ENCODE data around the gene DIS3L2.
"Not testable (repeated sequence)": the region's sequence is repeated elsewhere in the genome, so short reads cannot be mapped to it uniquely, and the experiment has no call there.

DNA sequence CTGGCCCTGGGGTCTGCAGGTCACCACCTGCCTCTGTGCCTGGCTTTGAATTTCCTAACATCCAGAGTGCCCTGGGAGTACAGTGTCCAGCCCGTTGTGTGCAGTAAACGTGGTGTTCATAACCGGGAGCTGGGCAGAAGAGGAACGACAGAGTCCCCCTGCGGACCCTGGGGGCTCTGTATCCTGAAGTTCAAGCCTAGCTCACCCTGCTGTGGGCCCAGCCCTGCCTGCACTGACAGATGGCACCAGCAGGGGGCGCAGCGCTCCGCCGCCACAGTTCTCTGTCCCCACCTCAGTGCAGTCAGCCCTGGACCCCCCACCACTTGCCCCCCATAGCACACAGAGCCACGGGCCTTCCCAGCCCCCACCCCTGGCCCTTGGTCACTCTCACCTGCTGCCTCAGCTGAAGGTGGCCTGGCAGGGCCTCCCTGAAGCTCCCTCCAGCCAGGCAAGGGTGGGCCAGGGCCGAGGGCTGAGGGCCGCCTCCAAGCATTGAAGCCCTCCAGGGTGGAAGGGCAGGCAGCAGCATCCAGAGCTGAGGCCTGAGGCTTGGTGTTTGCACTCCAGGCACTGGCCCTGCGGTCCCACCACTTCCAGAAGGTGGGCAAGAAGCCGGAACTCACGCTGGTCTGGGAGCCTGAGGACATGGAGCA is 373.8 kb downstream of the DIS3L2 start:
- TF ChIP-seq, protein P1, sequence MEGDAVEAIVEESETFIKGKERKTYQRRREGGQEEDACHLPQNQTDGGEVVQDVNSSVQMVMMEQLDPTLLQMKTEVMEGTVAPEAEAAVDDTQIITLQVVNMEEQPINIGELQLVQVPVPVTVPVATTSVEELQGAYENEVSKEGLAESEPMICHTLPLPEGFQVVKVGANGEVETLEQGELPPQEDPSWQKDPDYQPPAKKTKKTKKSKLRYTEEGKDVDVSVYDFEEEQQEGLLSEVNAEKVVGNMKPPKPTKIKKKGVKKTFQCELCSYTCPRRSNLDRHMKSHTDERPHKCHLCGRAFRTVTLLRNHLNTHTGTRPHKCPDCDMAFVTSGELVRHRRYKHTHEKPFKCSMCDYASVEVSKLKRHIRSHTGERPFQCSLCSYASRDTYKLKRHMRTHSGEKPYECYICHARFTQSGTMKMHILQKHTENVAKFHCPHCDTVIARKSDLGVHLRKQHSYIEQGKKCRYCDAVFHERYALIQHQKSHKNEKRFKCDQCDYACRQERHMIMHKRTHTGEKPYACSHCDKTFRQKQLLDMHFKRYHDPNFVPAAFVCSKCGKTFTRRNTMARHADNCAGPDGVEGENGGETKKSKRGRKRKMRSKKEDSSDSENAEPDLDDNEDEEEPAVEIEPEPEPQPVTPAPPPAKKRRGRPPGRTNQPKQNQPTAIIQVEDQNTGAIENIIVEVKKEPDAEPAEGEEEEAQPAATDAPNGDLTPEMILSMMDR (IDR thresholded peaks at IDR 0.05), result not testable (repeated sequence)
- not testable (repeated sequence) for TF ChIP-seq POLR2A (IDR thresholded peaks at IDR 0.05)

All from uterus (tissue), 2 donors.